Colonic mucosa (tissue), 4 donors: Measurements from ENCODE around the gene PHF21B. TPM values are rescaled to one million over a fixed set of nuclear protein-coding genes. Genes with fewer than 3 reads are reported as not detected.

ENCODE experiments used
- DNase-seq: peaks from one replicate; pipeline ENCODE4 v3.0.0-alpha.2; 2020
- H3K27ac ChIP-seq: fragments of 200-600 bp; one replicate; pipeline ENCODE4 v1.8.0; 2021
- H3K27me3 ChIP-seq: fragments of 200-600 bp; one replicate; pipeline ENCODE4 v1.8.0; 2021
- H3K36me3 ChIP-seq: fragments of 200-600 bp; one replicate; pipeline ENCODE4 v1.8.0; 2021
- H3K4me1 ChIP-seq: fragments of 200-600 bp; one replicate; pipeline ENCODE4 v1.8.0; 2021; ENCODE audit warnings: mild to moderate bottlenecking
- H3K4me3 ChIP-seq: fragments of 200-600 bp; one replicate; pipeline ENCODE4 v1.8.0; 2021
- H3K9ac ChIP-seq, 2 donors: one replicate each; pipeline ENCODE4 v1.7.0; 2013; ENCODE audit warnings: control low read depth in 2 of 2, low read depth in 2 of 2, low read length in 2 of 2
- H3K9me3 ChIP-seq: fragments of 200-600 bp; one replicate; pipeline ENCODE4 v1.8.0; 2021
- intact Hi-C: fragments of 100-400 bp; cut with DNase I; formaldehyde crosslinking; loops from one replicate; pipeline ENCODE4 v1.14.1; 2022
- total RNA-seq, 2 donors: library from RNA; stranded (reverse); fragmentation: NEBNext Ultra II Directional in 1 of 2; extraction: Animal tissue kit (Norgen Biotek cat#: 25700) in 1 of 2; gene quantifications; one replicate each; pipeline ENCODE4 v1.2.1, GENCODE V29; 2021
- TF ChIP-seq, protein P1 (sequence below): fragments of 200-600 bp; IDR thresholded peaks from one replicate; pipeline ENCODE4 v1.8.0; 2022; ENCODE audit warnings: antibody characterized with exemption, mild to moderate bottlenecking
- donor health status: healthy.
- donor health status: DM: no; HTN: no; CAD: no.
- donor health status: DM: no; HTN: no; CAD: no.

The PHF21B gene
- total RNA-seq, 2 donors from 2014 or later = not detected

GRCh38 chr22:45031629-45032403, 22.0 kb upstream of the PHF21B start:
- intact Hi-C loops = no loop called here
- Histone ChIP-seq H3K4me3 (no peak overlapping the region), H3K27me3 (no peaks in the 10 kb centered on the region), H3K4me1 (no peaks in the 10 kb centered on the region), H3K36me3 (no peaks in the 10 kb centered on the region), H3K27ac (no peak overlapping the region), H3K9ac (no peak overlapping the region), H3K9me3 (no peaks in the 10 kb centered on the region)
- TF ChIP-seq, protein P1, sequence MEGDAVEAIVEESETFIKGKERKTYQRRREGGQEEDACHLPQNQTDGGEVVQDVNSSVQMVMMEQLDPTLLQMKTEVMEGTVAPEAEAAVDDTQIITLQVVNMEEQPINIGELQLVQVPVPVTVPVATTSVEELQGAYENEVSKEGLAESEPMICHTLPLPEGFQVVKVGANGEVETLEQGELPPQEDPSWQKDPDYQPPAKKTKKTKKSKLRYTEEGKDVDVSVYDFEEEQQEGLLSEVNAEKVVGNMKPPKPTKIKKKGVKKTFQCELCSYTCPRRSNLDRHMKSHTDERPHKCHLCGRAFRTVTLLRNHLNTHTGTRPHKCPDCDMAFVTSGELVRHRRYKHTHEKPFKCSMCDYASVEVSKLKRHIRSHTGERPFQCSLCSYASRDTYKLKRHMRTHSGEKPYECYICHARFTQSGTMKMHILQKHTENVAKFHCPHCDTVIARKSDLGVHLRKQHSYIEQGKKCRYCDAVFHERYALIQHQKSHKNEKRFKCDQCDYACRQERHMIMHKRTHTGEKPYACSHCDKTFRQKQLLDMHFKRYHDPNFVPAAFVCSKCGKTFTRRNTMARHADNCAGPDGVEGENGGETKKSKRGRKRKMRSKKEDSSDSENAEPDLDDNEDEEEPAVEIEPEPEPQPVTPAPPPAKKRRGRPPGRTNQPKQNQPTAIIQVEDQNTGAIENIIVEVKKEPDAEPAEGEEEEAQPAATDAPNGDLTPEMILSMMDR = no peak
- DNase-seq = no peak

GRCh38 chr22:45029501-45029900, 19.7 kb upstream of the PHF21B start:
- H3K4me1 ChIP-seq = no peaks in the 10 kb centered on the region
- TF ChIP-seq, protein P1 = no peak
- no peaks in the 10 kb centered on the region for H3K9me3 ChIP-seq
- H3K27ac ChIP-seq = no peak overlapping the region
- intact Hi-C loops = no loop called here
- no peak overlapping the region for H3K9ac ChIP-seq
- DNase-seq = no peak
- H3K27me3 ChIP-seq = no peaks in the 10 kb centered on the region
- H3K36me3 ChIP-seq = no peaks in the 10 kb centered on the region
- H3K4me3 ChIP-seq = no peak overlapping the region

GRCh38 chr22:45026511-45026910, 16.7 kb upstream of the PHF21B start:
- Histone ChIP-seq H3K36me3 (no peaks in the 10 kb centered on the region), H3K27me3 (no peaks in the 10 kb centered on the region), H3K9me3 (no peaks in the 10 kb centered on the region), H3K27ac (no peak overlapping the region), H3K4me3 (no peak overlapping the region), H3K4me1 (no peaks in the 10 kb centered on the region), H3K9ac (no peak overlapping the region)
- TF ChIP-seq, protein P1 = no peak
- intact Hi-C loops = no loop called here
- DNase-seq = no peak

GRCh38 chr22:45023431-45023830, 13.6 kb upstream of the PHF21B start:
- intact Hi-C loops = no loop called here
- no peaks in the 10 kb centered on the region for H3K36me3 ChIP-seq
- DNase-seq = no peak

DNA sequence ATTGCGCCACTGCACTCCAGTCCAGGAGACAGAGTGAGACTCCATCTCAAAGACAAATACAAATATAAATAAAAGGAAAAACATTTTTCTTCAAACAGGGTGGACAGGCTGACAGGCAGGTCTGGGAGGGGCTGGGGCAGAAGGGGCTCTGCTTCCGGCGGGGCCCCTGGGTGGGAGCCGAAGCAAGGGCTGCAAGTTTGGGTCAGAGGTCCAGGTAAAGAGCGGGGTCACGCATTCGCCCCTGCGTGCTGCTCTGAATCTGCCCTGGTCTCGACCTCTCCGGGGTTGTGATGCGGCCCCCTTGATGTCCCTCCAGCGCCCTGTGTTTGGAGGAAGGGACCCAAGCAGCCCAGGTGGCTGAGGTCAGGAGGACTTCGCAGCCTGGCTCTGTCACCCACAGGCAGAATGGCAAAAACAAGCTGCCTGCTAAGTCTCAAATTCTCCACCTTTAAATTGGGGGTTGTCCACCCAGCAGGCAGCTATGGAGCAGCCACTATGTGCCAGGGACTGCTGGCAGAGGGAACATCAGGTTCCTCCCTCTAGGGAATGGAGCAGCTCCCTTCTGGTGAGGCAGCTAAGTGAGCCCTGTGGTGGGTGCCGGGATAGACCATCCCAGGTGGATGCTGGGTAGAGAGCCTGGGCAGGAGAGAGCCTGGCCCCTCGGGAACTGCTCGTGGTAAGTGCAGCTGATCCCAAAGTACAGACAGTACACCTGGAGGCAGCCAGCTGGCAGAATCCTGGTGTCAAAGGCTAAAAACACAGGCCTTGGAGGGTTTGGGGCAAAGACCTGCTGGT, 10.3 kb upstream of the PHF21B start:
- TF ChIP-seq, protein P1 = no peak
- DNase-seq = no peak
- H3K9ac ChIP-seq = no peak overlapping the region
- no peak overlapping the region for H3K27ac ChIP-seq
- no peak overlapping the region for H3K4me3 ChIP-seq
- H3K4me1 ChIP-seq = no peaks in the 10 kb centered on the region
- H3K36me3 ChIP-seq = no peaks in the 10 kb centered on the region
- H3K9me3 ChIP-seq = no peaks in the 10 kb centered on the region
- intact Hi-C loops = no loop called here
- no peaks in the 10 kb centered on the region for H3K27me3 ChIP-seq

More at GRCh38 chr22:45023431-45023830, 13.6 kb upstream of the PHF21B start:
- TF ChIP-seq, protein P1 = no peak
- H3K27ac ChIP-seq = no peak overlapping the region
- H3K4me1 ChIP-seq = no peaks in the 10 kb centered on the region
- no peaks in the 10 kb centered on the region for H3K9me3 ChIP-seq
- H3K9ac ChIP-seq = no peak overlapping the region
- H3K27me3 ChIP-seq = no peaks in the 10 kb centered on the region
- H3K4me3 ChIP-seq = no peak overlapping the region
